Osteoblast (primary cell): Measurements from ENCODE around the gene IQCN. TPM values are rescaled to one million over a fixed set of nuclear protein-coding genes. Genes with fewer than 3 reads are reported as not detected.

ENCODE experiments used
- DNase-seq: peaks from one replicate; pipeline ENCODE4 v3.0.0; 2011; ENCODE audit warnings: low spot score, mixed read lengths; ENCODE audit not compliant: insufficient read length; ENCODE audit errors: missing footprints
- H2AFZ ChIP-seq: 2 replicates; pipeline ENCODE4 v1.6.0; 2011; ENCODE audit warnings: mild to moderate bottlenecking, low read length
- H3K27ac ChIP-seq: 2 replicates; pipeline ENCODE4 v1.5.1; 2011; ENCODE audit warnings: mild to moderate bottlenecking, low read depth, low read length, moderate library complexity
- H3K27me3 ChIP-seq: 2 replicates; pipeline ENCODE4 v1.6.0; 2012; ENCODE audit warnings: mild to moderate bottlenecking, control low read depth, inconsistent platforms, low read length, moderate library complexity; ENCODE audit not compliant: insufficient read depth
- H3K36me3 ChIP-seq: 2 replicates; pipeline ENCODE4 v1.5.1; 2011; ENCODE audit warnings: mild to moderate bottlenecking, low read length, control low read depth, moderate library complexity; ENCODE audit not compliant: insufficient read depth
- H3K4me1 ChIP-seq: 2 replicates; pipeline ENCODE4 v1.5.1; 2011; ENCODE audit warnings: mild to moderate bottlenecking, low read length, control low read depth, moderate library complexity; ENCODE audit not compliant: insufficient read depth
- H3K4me2 ChIP-seq: 2 replicates; pipeline ENCODE4 v1.6.0; 2011; ENCODE audit warnings: mild to moderate bottlenecking, low read length; ENCODE audit not compliant: insufficient read depth
- H3K4me3 ChIP-seq: fragments of 200-600 bp; sonication (generic); 3 replicates; pipeline ENCODE4 v1.5.1; 2012; ENCODE audit warnings: mild to moderate bottlenecking, low read length, inconsistent platforms; ENCODE audit not compliant: insufficient read depth
- H3K79me2 ChIP-seq: 2 replicates; pipeline ENCODE4 v1.6.0; 2012; ENCODE audit warnings: mild to moderate bottlenecking, low read length, control low read depth, inconsistent platforms; ENCODE audit not compliant: insufficient read depth
- H3K9me3 ChIP-seq: 2 replicates; pipeline ENCODE4 v1.5.1; 2011; ENCODE audit warnings: low read depth, low read length, control low read depth
- H4K20me1 ChIP-seq: 2 replicates; pipeline ENCODE4 v1.6.0; 2012; ENCODE audit warnings: mild to moderate bottlenecking, low read length, control low read depth; ENCODE audit not compliant: insufficient read depth
- total RNA-seq: library from RNA; depleted of rRNA; stranded (reverse); fragments of >200 nt; gene quantifications from 2 replicates; pipeline ENCODE4 v1.2.3, GENCODE V29; 2012
- TF ChIP-seq, protein P1 (sequence below): IDR thresholded peaks from 2 replicates; pipeline ENCODE4 v1.5.1; 2011; ENCODE audit warnings: mild to moderate bottlenecking, low read depth, low read length, moderate library complexity; ENCODE audit errors: extremely low read depth

Gene IQCN
- total RNA-seq, 1 donor = 2.5 TPM

DNA sequence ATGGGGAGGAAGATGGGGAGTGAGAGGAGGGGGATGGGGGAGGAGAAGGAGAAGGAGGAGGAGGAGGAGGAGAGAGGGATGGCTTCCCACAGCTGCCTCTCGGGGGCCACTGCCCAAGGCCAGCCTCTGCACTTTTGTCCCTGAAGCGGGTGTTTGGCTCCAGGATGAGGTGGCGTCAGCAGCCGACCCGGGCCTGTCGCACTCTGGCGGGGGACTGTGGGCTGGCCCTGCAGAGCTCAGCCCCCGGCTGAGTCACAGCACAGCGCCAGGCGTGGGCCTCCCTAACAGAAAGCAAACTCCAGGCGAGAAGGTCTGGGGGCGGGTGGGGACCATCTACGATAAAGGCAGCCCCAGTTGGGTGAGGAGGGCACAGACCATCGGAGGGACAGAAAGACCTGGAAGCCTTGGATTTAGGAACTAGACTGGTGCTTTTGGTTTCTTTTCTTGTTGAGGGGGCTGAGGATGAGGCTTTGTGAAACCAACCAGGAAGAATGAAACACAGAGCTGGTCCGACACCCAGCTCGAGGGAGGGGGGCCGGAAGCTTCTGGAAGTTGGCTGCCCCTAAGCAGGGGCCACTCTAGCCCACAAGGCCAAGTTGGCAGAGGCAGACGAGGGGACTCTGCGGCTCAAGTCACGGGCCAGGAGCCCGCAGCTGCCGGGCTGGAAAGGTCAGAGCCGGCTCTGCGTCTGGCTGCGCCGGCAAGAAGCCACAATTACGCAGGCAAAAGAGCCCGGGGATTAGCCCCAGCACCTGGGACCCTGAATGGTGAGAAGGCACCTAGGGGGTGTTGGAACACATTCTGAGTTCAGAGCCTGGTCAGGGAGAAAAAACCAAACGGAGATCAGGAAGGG, 30.4 kb upstream of the IQCN start:
- Histone ChIP-seq H3K4me1 (peaks cover 34% of the 10 kb centered on the region), H3K27ac (peak overlapping the region; percentile 98), H4K20me1 (no peaks in the 10 kb centered on the region), H3K36me3 (peaks cover 9% of the 10 kb centered on the region), H3K4me3 (peak overlapping the region; percentile 69), H3K4me2 (peak overlapping the region; percentile 91), H3K27me3 (no peaks in the 10 kb centered on the region), H2AFZ (peak overlapping the region; percentile 93), H3K9me3 (no peaks in the 10 kb centered on the region), H3K79me2 (no peaks in the 10 kb centered on the region)
- TF ChIP-seq, protein P1, sequence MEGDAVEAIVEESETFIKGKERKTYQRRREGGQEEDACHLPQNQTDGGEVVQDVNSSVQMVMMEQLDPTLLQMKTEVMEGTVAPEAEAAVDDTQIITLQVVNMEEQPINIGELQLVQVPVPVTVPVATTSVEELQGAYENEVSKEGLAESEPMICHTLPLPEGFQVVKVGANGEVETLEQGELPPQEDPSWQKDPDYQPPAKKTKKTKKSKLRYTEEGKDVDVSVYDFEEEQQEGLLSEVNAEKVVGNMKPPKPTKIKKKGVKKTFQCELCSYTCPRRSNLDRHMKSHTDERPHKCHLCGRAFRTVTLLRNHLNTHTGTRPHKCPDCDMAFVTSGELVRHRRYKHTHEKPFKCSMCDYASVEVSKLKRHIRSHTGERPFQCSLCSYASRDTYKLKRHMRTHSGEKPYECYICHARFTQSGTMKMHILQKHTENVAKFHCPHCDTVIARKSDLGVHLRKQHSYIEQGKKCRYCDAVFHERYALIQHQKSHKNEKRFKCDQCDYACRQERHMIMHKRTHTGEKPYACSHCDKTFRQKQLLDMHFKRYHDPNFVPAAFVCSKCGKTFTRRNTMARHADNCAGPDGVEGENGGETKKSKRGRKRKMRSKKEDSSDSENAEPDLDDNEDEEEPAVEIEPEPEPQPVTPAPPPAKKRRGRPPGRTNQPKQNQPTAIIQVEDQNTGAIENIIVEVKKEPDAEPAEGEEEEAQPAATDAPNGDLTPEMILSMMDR = no peak
- peak; percentile 99 for DNase-seq

DNA sequence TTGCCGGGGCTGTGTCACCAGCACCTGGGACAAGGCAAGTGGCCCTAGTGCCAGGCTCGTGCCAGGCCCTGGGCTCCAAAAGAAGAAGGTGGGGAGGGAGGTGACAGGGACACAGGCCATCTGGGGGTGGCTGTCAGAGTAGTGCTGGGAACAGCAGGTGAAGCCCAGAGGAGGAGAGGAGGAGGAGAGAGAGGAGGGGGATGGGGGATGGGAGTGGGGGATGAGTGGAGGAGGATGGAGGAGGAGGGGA, 29.9 kb upstream of the IQCN start:
- H4K20me1 ChIP-seq = no peaks in the 10 kb centered on the region
- no peaks in the 10 kb centered on the region for H3K9me3 ChIP-seq
- H3K36me3 ChIP-seq = peaks cover 9% of the 10 kb centered on the region
- H3K4me2 ChIP-seq = peak overlapping the region; percentile 91
- TF ChIP-seq, protein P1 = no peak
- no peaks in the 10 kb centered on the region for H3K27me3 ChIP-seq
- H2AFZ ChIP-seq = no peak overlapping the region
- no peaks in the 10 kb centered on the region for H3K79me2 ChIP-seq
- H3K4me3 ChIP-seq = peak overlapping the region; percentile 69
- peaks cover 34% of the 10 kb centered on the region for H3K4me1 ChIP-seq
- peak overlapping the region; percentile 98 for H3K27ac ChIP-seq
- DNase-seq = no peak

DNA sequence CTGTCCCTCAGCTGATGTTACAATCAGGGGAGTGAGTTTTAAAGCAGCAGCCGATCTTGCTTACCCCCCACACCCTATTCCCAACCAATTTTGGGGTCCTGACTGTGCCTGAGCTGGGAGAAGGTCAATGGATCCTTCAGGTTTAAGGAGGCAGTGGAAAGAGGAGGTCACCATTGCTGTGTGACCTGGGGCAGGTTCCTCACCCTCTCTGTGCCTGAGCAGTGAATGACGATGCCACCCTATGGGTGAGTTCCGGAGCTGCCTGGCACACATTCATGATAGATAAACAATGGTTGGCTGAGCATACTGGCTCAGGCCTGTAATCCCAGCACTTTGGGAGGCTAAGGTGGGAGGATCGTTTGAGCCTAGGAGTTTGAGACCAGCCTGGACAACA, 27.5 kb upstream of the IQCN start:
- Histone ChIP-seq H3K27me3 (no peaks in the 10 kb centered on the region), H4K20me1 (no peaks in the 10 kb centered on the region), H3K79me2 (no peaks in the 10 kb centered on the region), H3K27ac (no peak overlapping the region), H3K9me3 (no peaks in the 10 kb centered on the region), H3K4me1 (peaks cover 39% of the 10 kb centered on the region), H2AFZ (no peak overlapping the region), H3K4me3 (no peak overlapping the region), H3K36me3 (peaks cover 5% of the 10 kb centered on the region), H3K4me2 (no peak overlapping the region)
- TF ChIP-seq, protein P1 = no peak
- DNase-seq = no peak

DNA sequence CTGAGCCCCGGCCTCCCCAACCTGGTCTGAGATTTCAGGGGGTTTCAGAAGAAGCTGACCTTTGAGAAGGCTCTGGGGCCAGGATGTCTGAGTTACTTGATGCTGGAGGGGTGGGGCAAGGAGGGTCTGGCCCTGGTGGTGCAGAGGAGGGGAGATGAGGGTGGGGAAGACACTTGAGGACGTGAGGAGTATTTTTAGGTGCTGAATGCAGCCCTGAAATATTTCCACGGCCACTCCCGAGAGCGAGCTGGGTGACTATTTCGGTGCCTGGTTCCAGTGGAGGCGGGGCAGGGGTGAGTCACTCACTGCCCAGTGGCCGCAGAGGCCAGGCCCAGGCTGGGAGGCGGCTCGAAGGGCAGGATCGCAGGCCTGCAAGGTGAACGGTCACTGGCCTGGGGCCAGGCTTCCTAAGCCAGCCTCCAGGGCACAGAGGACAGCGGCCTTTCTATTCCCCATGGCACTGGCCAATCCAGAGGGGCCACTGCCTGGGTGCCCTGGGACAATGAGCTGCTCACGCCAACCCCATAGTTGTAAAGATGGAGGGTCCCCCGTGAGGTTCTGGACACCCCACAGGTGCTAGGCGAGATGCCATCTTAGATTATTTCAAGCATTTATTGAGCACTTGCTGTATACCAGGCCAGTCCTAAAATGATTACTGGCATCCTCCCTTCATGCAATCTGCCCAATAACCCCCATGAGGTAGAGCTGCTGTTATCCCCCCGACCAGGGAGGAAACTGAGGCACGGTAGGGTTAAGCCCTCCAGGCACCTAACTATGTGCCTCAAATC, 26.9 kb upstream of the IQCN start:
- TF ChIP-seq, protein P1 = no peak

More for the DNA sequence above, 26.9 kb upstream of the IQCN start:
- peak overlapping the region; percentile 16 for H3K4me2 ChIP-seq
- no peaks in the 10 kb centered on the region for H3K9me3 ChIP-seq
- no peaks in the 10 kb centered on the region for H3K79me2 ChIP-seq
- peak; percentile 99 for DNase-seq
- H2AFZ ChIP-seq = peak overlapping the region; percentile 9
- H3K4me3 ChIP-seq = no peak overlapping the region
- no peaks in the 10 kb centered on the region for H3K27me3 ChIP-seq
- peaks cover 4% of the 10 kb centered on the region for H3K36me3 ChIP-seq
- peaks cover 39% of the 10 kb centered on the region for H3K4me1 ChIP-seq
- peak overlapping the region; percentile 58 for H3K27ac ChIP-seq
- no peaks in the 10 kb centered on the region for H4K20me1 ChIP-seq
